Ishikawa (cell line): ENCODE results near the gene HGD.

Experiments used
- EGR1 ChIP-seq: IDR thresholded peaks from 2 replicates; pipeline ENCODE4 v1.6.1; 2012
- EP300 ChIP-seq: IDR thresholded peaks from 2 replicates; pipeline ENCODE4 v1.6.1; 2012; ENCODE audit warnings: borderline replicate concordance
- FOXM1 ChIP-seq: IDR thresholded peaks from 2 replicates; pipeline ENCODE4 v1.6.1; 2012; ENCODE audit warnings: low read depth, borderline replicate concordance
- RAD21 ChIP-seq: IDR thresholded peaks from 2 replicates; pipeline ENCODE4 v1.6.1; 2012; ENCODE audit warnings: low read depth
- TAF1 ChIP-seq: IDR thresholded peaks from 2 replicates; pipeline ENCODE4 v1.6.1; 2012; ENCODE audit warnings: low read depth, mild to moderate bottlenecking
- YY1 ChIP-seq: IDR thresholded peaks from 2 replicates; pipeline ENCODE4 v1.6.1; 2012; ENCODE audit warnings: low read depth
- ZBTB7A ChIP-seq: IDR thresholded peaks from 2 replicates; pipeline ENCODE4 v1.6.1; 2012; ENCODE audit warnings: low read depth
- TF ChIP-seq, protein P1 (sequence below): IDR thresholded peaks from 2 replicates; pipeline ENCODE4 v1.6.1; 2012
- TF ChIP-seq, protein P2 (sequence below): IDR thresholded peaks from 2 replicates; pipeline ENCODE4 v1.6.1; 2012; ENCODE audit warnings: low read depth, mild to moderate bottlenecking

DNA sequence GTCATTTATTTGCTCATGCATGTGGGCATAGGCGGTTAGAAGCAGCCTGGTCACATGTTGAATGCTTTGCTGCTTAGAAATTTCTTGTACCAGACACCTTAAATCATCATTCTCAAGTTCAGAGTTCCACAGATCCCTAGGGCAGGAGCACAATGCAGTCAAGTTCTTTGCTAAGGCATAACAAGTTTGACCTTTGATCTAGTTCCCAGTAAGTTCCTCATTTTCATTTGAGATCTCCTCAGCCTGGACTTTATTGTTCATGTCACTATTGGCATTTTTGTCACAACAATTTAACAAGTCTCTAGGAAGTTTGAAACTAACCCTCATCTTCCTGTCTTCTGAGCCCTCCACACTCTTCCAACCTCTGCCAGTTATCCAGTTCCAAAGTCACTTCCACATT is 22.8 kb downstream of the HGD start:
- TF ChIP-seq TAF1 (no peak), RAD21 (no peak), EP300 (no peak), FOXM1 (no peak), ZBTB7A (no peak), EGR1 (no peak), YY1 (no peak)
- TF ChIP-seq, protein P1, sequence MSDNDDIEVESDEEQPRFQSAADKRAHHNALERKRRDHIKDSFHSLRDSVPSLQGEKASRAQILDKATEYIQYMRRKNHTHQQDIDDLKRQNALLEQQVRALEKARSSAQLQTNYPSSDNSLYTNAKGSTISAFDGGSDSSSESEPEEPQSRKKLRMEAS, result no peak
- TF ChIP-seq, protein P2, sequence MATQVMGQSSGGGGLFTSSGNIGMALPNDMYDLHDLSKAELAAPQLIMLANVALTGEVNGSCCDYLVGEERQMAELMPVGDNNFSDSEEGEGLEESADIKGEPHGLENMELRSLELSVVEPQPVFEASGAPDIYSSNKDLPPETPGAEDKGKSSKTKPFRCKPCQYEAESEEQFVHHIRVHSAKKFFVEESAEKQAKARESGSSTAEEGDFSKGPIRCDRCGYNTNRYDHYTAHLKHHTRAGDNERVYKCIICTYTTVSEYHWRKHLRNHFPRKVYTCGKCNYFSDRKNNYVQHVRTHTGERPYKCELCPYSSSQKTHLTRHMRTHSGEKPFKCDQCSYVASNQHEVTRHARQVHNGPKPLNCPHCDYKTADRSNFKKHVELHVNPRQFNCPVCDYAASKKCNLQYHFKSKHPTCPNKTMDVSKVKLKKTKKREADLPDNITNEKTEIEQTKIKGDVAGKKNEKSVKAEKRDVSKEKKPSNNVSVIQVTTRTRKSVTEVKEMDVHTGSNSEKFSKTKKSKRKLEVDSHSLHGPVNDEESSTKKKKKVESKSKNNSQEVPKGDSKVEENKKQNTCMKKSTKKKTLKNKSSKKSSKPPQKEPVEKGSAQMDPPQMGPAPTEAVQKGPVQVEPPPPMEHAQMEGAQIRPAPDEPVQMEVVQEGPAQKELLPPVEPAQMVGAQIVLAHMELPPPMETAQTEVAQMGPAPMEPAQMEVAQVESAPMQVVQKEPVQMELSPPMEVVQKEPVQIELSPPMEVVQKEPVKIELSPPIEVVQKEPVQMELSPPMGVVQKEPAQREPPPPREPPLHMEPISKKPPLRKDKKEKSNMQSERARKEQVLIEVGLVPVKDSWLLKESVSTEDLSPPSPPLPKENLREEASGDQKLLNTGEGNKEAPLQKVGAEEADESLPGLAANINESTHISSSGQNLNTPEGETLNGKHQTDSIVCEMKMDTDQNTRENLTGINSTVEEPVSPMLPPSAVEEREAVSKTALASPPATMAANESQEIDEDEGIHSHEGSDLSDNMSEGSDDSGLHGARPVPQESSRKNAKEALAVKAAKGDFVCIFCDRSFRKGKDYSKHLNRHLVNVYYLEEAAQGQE, result no peak
